Adrenal gland (tissue), 12 donors: ENCODE measurements around the gene TRAPPC3. TPM values are rescaled to one million over a fixed set of nuclear protein-coding genes. Genes with fewer than 3 reads are reported as not detected.

Experiments
- DNase-seq, 7 donors: peaks; one replicate each; pipeline ENCODE4 v3.0.0-alpha.2; 2019 to 2020
- H3K27ac ChIP-seq, 5 donors: fragments of 200-600 bp; sonication (generic) in 4 of 5; 1 replicate in 3 of 5; 2 replicates in 2 of 5; pipeline versions ENCODE4 v1.5.1 to v1.8.0; 2016 to 2020; ENCODE audit warnings: mild to moderate bottlenecking in 1 of 5
- H3K27me3 ChIP-seq: fragments of 200-600 bp; 2 replicates; pipeline ENCODE4 v1.8.0; 2021
- H3K36me3 ChIP-seq, 2 donors: fragments of 200-600 bp; replicated peaks in 1 of 2; 1 replicate in 1 of 2; 2 replicates in 1 of 2; pipeline versions ENCODE4 v1.5.1 to v1.8.0; 2018 to 2022
- H3K4me1 ChIP-seq, 2 donors: fragments of 200-600 bp; replicated peaks in 1 of 2; 1 replicate in 1 of 2; 2 replicates in 1 of 2; pipeline versions ENCODE4 v1.5.1 to v1.8.0; 2018 to 2021
- H3K4me3 ChIP-seq, 4 donors: fragments of 200-600 bp; sonication (generic) in 3 of 4; one replicate each; pipeline ENCODE4 v1.5.1; 2016 to 2018
- H3K9me3 ChIP-seq, 3 donors: fragments of 200-600 bp; sonication (generic) in 1 of 3; replicated peaks in 1 of 3; 1 replicate in 2 of 3; 2 replicates in 1 of 3; pipeline versions ENCODE4 v1.5.1 to v1.8.0; 2016 to 2021
- POLR2A ChIP-seq, 2 donors: fragments of 450-650 bp; IDR thresholded peaks; one replicate each; pipeline ENCODE4 v1.6.1; 2017; ENCODE audit warnings: antibody characterized with exemption in 2 of 2, mild to moderate bottlenecking in 2 of 2, moderate library complexity in 1 of 2
- WGBS, 4 donors: extraction: QIAGEN DNeasy Blood & Tissue Kit in 2 of 4; methylation state at CpG; one replicate each; pipeline versions ENCODE4 v1.1.5 to v1.1.7; 2013 to 2017; 5-methylcytosine and 5-hydroxymethylcytosine counted together
- intact Hi-C, 2 donors: fragments of 100-400 bp; cut with DNase I; formaldehyde crosslinking; loops; one replicate each; pipeline versions ENCODE4 v1.14.1 to v1.15.0; 2022 to 2023
- polyA plus RNA-seq, 3 donors: library from polyadenylated mRNA; stranded (reverse); fragments of 200-250 nt in 2 of 3; fragments of 350-450 nt in 1 of 3; fragmentation: Illumina TruSeq in 1 of 3; extraction: RNeasy Lipid Tissue Mini Kit (QIAGEN cat#74804) in 1 of 3; gene quantifications; one replicate each; pipeline ENCODE4 v1.2.3, GENCODE V29; 2013 to 2014
- total RNA-seq, 9 donors: library from RNA; depleted of rRNA in 4 of 9; stranded (reverse); fragments of >200 nt in 4 of 9; fragments of 120-200 nt in 1 of 9; fragmentation: NEBNext Ultra II Directional in 1 of 9; extraction: Animal tissue kit (Norgen Biotek cat#: 25700) in 1 of 9; gene quantifications; one replicate each; pipeline versions ENCODE4 v1.1.0 to v1.2.4, GENCODE V29; 2013 to 2023
- TF ChIP-seq, protein P1 (sequence below), 6 experiments: fragments of 450-650 bp in 4 of 6; fragments of 200-600 bp in 2 of 6; sonication (generic) in 1 of 6; IDR thresholded peaks; 1 replicate in 5 of 6; 2 replicates in 1 of 6; pipeline versions ENCODE4 v1.5.1 to v1.8.0; 2016 to 2021; ENCODE audit warnings: antibody characterized with exemption in 6 of 6, mild to moderate bottlenecking in 2 of 6, moderate library complexity in 1 of 6
- donor health status: healthy with polysubstance abuse.
- donor health status: Bipolar disorder and iron deficiency.
- donor health status: DM: yes; HTN: yes; CAD: no.
- donor health status: DM: no; HTN: no; CAD: no.
- donor health status: DM: no; HTN: no; CAD: no.
- donor health status: DM: yes; HTN: yes; CAD: no.

The TRAPPC3 gene
- total and polyA plus RNA-seq, 12 donors, result 54.0 to 182 (median 114) TPM

DNA sequence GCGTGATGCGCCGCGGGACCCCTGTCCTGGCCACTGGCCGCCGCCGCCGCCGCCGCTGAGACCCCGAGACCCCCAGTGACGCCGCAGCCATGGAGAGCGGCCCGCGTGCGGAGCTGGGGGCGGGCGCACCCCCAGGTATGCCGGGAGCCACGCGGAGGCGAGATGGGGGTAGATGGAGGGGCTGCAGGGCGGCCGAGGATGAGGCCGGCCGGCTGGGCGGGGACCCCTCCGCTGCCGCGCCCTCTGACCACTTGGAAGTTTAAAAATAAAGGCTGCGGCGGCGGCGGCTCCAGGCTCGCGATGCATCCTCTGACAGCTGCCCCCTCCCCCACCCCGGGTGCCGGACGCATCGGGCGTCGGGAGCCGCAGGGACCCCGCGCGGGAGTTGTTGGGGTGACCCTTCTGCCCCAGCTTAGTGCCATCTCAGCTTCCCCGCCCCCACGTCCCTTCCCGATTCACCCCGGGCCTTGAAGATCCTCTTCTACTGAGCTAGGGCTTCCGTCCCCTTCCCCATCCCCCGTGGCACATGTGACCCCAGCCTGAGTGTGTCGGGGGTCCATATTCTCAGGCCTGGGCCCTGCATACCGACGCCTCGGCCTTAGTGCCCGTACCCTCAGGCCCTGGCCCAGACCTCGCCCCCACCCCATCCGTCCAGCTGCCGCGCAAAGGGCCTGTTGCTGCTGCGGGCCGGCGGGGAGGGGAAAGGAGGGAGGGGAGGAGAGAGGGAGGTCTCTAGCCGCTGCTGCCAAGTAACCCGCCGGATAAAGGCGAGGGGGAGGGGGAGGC lies 7.2 kb upstream of the TRAPPC3 start:
- Histone ChIP-seq H3K27me3 (no peaks in the 10 kb centered on the region), H3K36me3 (no peaks in the 10 kb centered on the region), H3K9me3 (no peaks in the 10 kb centered on the region), H3K4me3 (peak overlapping the region; percentile 74 to 99 (median 95)), H3K4me1 (peaks cover 34 to 61% of the 10 kb centered on the region in 2 donors), H3K27ac (peak overlapping the region; percentile 82 to 100 (median 95))
- no peak for TF ChIP-seq POLR2A (IDR thresholded peaks at IDR 0.05)
- TF ChIP-seq, protein P1, sequence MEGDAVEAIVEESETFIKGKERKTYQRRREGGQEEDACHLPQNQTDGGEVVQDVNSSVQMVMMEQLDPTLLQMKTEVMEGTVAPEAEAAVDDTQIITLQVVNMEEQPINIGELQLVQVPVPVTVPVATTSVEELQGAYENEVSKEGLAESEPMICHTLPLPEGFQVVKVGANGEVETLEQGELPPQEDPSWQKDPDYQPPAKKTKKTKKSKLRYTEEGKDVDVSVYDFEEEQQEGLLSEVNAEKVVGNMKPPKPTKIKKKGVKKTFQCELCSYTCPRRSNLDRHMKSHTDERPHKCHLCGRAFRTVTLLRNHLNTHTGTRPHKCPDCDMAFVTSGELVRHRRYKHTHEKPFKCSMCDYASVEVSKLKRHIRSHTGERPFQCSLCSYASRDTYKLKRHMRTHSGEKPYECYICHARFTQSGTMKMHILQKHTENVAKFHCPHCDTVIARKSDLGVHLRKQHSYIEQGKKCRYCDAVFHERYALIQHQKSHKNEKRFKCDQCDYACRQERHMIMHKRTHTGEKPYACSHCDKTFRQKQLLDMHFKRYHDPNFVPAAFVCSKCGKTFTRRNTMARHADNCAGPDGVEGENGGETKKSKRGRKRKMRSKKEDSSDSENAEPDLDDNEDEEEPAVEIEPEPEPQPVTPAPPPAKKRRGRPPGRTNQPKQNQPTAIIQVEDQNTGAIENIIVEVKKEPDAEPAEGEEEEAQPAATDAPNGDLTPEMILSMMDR (IDR thresholded peaks at IDR 0.05), result no peak
- intact Hi-C loops, result no loop called here
- WGBS, 4 donors, result 0 to 7% (median 1%) methylated on average over 5 to 69 of the region's 69 CpGs
- peak; percentile 65 to 78 (median 69) for DNase-seq

DNA sequence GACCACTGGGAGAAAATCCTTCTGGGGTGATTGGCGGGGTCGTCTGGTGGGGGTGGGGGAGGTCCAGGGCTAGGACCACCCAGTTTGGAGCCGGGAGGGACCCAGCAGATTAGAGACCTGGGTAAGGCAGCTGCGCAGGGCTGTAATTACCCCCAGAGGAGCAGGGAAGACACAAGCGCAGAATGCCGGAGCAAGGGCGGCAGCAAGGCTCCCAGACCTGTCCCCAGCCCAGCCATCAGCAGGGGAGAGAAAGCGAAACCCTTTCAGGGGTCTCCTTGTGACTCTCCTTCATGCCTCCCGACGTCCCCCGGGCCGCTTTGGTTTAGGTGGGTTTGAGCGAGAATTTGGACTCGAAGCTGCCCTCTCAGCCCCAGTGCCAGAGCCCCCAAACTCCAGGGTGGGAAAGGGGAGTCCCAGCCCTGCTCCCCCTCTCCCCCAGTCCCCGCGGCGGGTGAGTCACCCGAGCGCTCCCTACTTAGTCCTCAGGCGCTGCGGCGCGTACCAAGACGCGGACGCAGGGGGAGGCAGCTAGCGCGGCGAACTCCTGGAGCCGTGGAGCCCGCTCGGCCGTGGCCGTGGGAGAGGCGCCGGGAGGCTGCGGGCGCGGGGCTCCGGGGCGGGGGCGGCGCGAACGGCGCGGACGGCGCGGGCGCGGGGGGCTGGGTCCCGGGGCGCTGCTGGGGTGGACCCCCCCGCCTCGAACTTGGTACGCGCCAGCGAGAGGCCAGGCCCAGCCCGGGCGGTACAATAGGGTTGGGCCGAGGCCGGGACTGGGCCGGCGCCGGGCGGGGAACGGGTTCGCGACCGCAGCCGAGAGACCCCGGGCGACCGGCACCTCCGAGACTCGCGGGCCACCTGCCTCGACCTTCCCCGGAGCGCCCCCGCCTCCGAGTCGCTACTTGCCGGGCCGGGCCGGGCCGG lies 6.4 kb upstream of the TRAPPC3 start, which contains the start of gene MAP7D1:
MAP7D1 (plus strand) TSS at position 753 of the 921 bp plus-strand sequence. CDS start 258 bp downstream, outside the sequence.
- peak within 1 kb of the TSS; percentile 74 to 99 (median 95) for H3K4me3 ChIP-seq
- no peaks in the 10 kb centered on the region for H3K36me3 ChIP-seq
- DNase-seq, result peak; percentile 87 to 92 (median 88)
- intact Hi-C loops, result no loop called here
- no peaks in the 10 kb centered on the region for H3K9me3 ChIP-seq
- TF ChIP-seq, protein P1 (IDR thresholded peaks at IDR 0.05), result peak in 1 of 6 experiments; percentile 4
- peak; percentile 78 to 79 for TF ChIP-seq POLR2A (IDR thresholded peaks at IDR 0.05)
- H3K4me1 ChIP-seq, result peaks cover 34 to 60% of the 10 kb centered on the region in 2 donors
- peak within 1 kb of the TSS; percentile 87 to 100 (median 95) for H3K27ac ChIP-seq
- 0 to 2% (median 1%) methylated on average over 7 to 88 of the region's 88 CpGs for WGBS, 4 donors
- H3K27me3 ChIP-seq, result no peaks in the 10 kb centered on the region

DNA sequence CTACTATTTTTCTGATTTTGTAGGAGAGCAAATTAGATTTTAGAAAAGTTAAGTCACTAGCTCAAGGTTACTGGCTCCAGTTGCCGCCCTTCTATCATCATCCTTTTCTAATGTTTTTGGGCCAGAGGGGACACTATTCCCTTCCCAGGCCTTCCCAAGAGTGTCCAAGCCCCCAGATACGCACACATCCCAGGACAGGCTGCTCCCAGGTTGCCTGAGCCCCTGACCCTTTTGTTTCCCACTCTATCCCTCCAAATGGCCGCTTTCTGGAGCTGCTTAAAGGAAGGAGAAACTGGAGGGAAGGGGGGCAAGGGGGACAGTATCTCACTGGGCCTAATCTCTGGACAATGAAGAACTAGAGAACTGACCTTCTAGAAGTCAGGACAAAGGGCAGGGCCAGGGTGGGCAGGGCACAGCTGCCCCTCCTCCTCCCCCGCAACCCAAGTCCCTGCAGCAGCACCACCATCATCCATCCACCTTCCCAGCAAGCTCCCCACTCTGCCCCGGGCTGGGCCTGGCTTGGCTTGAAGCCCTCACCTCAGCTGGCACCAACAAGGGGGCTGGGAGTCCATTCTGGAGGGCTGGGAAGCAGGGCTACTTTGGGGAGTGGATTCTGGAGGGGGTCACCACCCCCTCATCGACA lies 5.6 kb upstream of the TRAPPC3 start:
- Histone ChIP-seq H3K27me3 (no peaks in the 10 kb centered on the region), H3K4me3 (peak overlapping the region in 3 of 4 donors; percentile 72 to 99 (median 74)), H3K27ac (peak overlapping the region; percentile 87 to 100 (median 95)), H3K9me3 (no peaks in the 10 kb centered on the region), H3K4me1 (peaks cover 37 to 61% of the 10 kb centered on the region in 2 donors), H3K36me3 (no peaks in the 10 kb centered on the region)
- TF ChIP-seq POLR2A (IDR thresholded peaks at IDR 0.05), result no peak
- intact Hi-C loops, result loop anchor here (5.0 kb wide), 2 partner anchors 32 to 127 kb away; no protein-coding TSS in a partner anchor
- 39 to 49% (median 44%) methylated on average over 5 to 6 of the region's 6 CpGs for WGBS, 4 donors
- DNase-seq, result peak; percentile 42 to 76 (median 54)

GRCh38 chr1:36154335-36154734 lies 5.0 kb upstream of the TRAPPC3 start:
- intact Hi-C loops, result loop anchor here (5.0 kb wide), 2 partner anchors 33 to 128 kb away; no protein-coding TSS in a partner anchor

More at GRCh38 chr1:36154335-36154734, 5.0 kb upstream of the TRAPPC3 start:
- no peaks in the 10 kb centered on the region for H3K9me3 ChIP-seq
- no peak overlapping the region for H3K4me3 ChIP-seq
- peaks cover 38 to 58% of the 10 kb centered on the region in 2 donors for H3K4me1 ChIP-seq
- 84 to 92% (median 87%) methylated on average over 5 to 6 of the region's 6 CpGs for WGBS, 4 donors
- H3K27me3 ChIP-seq, result no peaks in the 10 kb centered on the region
- peak overlapping the region in 1 of 5 donors; percentile 98 for H3K27ac ChIP-seq
- H3K36me3 ChIP-seq, result no peaks in the 10 kb centered on the region
- no peak for DNase-seq
- no peak for TF ChIP-seq POLR2A (IDR thresholded peaks at IDR 0.05)
- TF ChIP-seq, protein P1 (IDR thresholded peaks at IDR 0.05), result no peak
